Tibial artery (tissue), 4 donors: ENCODE results near the gene ZFYVE19.

Experiments used
- DNase-seq, 2 donors: peaks; one replicate each; pipeline ENCODE4 v3.0.0-alpha.2; 2019
- H3K27ac ChIP-seq, 2 donors: fragments of 200-600 bp; sonication (generic) in 1 of 2; 1 replicate in 1 of 2; 2 replicates in 1 of 2; pipeline ENCODE4 v1.5.1; 2018 to 2019; ENCODE audit warnings: mild to moderate bottlenecking in 1 of 2
- H3K27me3 ChIP-seq, 2 donors: fragments of 200-600 bp; sonication (generic) in 1 of 2; one replicate each; pipeline versions ENCODE4 v1.5.1 to v1.6.0; 2016 to 2019
- H3K36me3 ChIP-seq, 3 donors: fragments of 200-600 bp; sonication (generic) in 2 of 3; one replicate each; pipeline ENCODE4 v1.5.1; 2016 to 2019; ENCODE audit warnings: mild to moderate bottlenecking in 2 of 3
- H3K4me1 ChIP-seq, 4 donors: fragments of 200-600 bp; sonication (generic) in 2 of 4; 1 replicate in 3 of 4; 2 replicates in 1 of 4; pipeline ENCODE4 v1.5.1; 2016 to 2019
- H3K4me3 ChIP-seq, 2 donors: fragments of 200-600 bp; sonication (generic) in 1 of 2; 1 replicate in 1 of 2; 2 replicates in 1 of 2; pipeline ENCODE4 v1.5.1; 2018 to 2019; ENCODE audit warnings: mild to moderate bottlenecking in 2 of 2
- H3K9me3 ChIP-seq, 3 donors: fragments of 200-600 bp; sonication (generic) in 1 of 3; one replicate each; pipeline ENCODE4 v1.5.1; 2016 to 2019
- CTCF ChIP-seq, 2 experiments: fragments of 200-600 bp in 1 of 2; fragments of 450-650 bp in 1 of 2; IDR thresholded peaks; one replicate each; pipeline ENCODE4 v1.5.1; 2017 to 2019; ENCODE audit warnings: antibody characterized with exemption in 2 of 2, mild to moderate bottlenecking in 1 of 2, moderate library complexity in 1 of 2
- intact Hi-C: fragments of 100-400 bp; cut with DNase I; formaldehyde crosslinking; loops from one replicate; pipeline ENCODE4 v1.15.0; 2023; ENCODE audit warnings: low total_unique reads

Gene ZFYVE19

GRCh38 chr15:40829115-40829514 is 22.2 kb downstream of the ZFYVE19 start:
- Histone ChIP-seq H3K36me3 (no peaks in the 10 kb centered on the region), H3K4me1 (no peaks in the 10 kb centered on the region), H3K27ac (no peak overlapping the region), H3K27me3 (peaks cover 0 to 6% of the 10 kb centered on the region in 2 donors), H3K9me3 (no peaks in the 10 kb centered on the region), H3K4me3 (no peak overlapping the region)
- intact Hi-C loops, result no loop called here
- DNase-seq, result no peak
- TF ChIP-seq CTCF (IDR thresholded peaks at IDR 0.05), result no peak

- Histone ChIP-seq H3K4me3 (no peak overlapping the region), H3K27me3 (peaks cover 0 to 3% of the 10 kb centered on the region in 2 donors), H3K9me3 (no peaks in the 10 kb centered on the region), H3K36me3 (no peaks in the 10 kb centered on the region), H3K27ac (no peak overlapping the region), H3K4me1 (no peaks in the 10 kb centered on the region)
- DNase-seq, result no peak
- no peak for TF ChIP-seq CTCF (IDR thresholded peaks at IDR 0.05)
- intact Hi-C loops, result no loop called here
Observed at GRCh38 chr15:40830884-40831283, 24.0 kb downstream of the ZFYVE19 start.

GRCh38 chr15:40831861-40832260 is 25.0 kb downstream of the ZFYVE19 start:
- H3K4me3 ChIP-seq, result no peak overlapping the region
- no peaks in the 10 kb centered on the region for H3K36me3 ChIP-seq
- no peaks in the 10 kb centered on the region for H3K4me1 ChIP-seq
- H3K9me3 ChIP-seq, result no peaks in the 10 kb centered on the region
- no peak overlapping the region for H3K27ac ChIP-seq
- TF ChIP-seq CTCF (IDR thresholded peaks at IDR 0.05), result no peak
- intact Hi-C loops, result no loop called here
- peaks cover 0 to 3% of the 10 kb centered on the region in 2 donors for H3K27me3 ChIP-seq
- no peak for DNase-seq

GRCh38 chr15:40832903-40833302 is 26.0 kb downstream of the ZFYVE19 start:
- Histone ChIP-seq H3K4me1 (no peaks in the 10 kb centered on the region), H3K4me3 (no peak overlapping the region), H3K27me3 (no peaks in the 10 kb centered on the region), H3K9me3 (no peaks in the 10 kb centered on the region), H3K27ac (no peak overlapping the region), H3K36me3 (no peaks in the 10 kb centered on the region)
- intact Hi-C loops, result no loop called here
- no peak for DNase-seq
- no peak for TF ChIP-seq CTCF (IDR thresholded peaks at IDR 0.05)

- H3K27ac ChIP-seq, result no peak overlapping the region
- no peak for DNase-seq
- intact Hi-C loops, result no loop called here
- H3K4me3 ChIP-seq, result no peak overlapping the region
- no peak for TF ChIP-seq CTCF (IDR thresholded peaks at IDR 0.05)
- no peaks in the 10 kb centered on the region for H3K4me1 ChIP-seq
- no peaks in the 10 kb centered on the region for H3K36me3 ChIP-seq
- H3K9me3 ChIP-seq, result no peaks in the 10 kb centered on the region
- H3K27me3 ChIP-seq, result peaks cover 0 to 2% of the 10 kb centered on the region in 2 donors
Observed at GRCh38 chr15:40836020-40836419, 29.1 kb downstream of the ZFYVE19 start.

- peaks cover 0 to 11% (median 3%) of the 10 kb centered on the region in 4 donors for H3K4me1 ChIP-seq
- DNase-seq, result no peak
- H3K36me3 ChIP-seq, result no peaks in the 10 kb centered on the region
- no peak overlapping the region for H3K27ac ChIP-seq
- TF ChIP-seq CTCF (IDR thresholded peaks at IDR 0.05), result no peak
- no peaks in the 10 kb centered on the region for H3K9me3 ChIP-seq
- intact Hi-C loops, result no loop called here
- no peak overlapping the region for H3K4me3 ChIP-seq
- H3K27me3 ChIP-seq, result peaks cover 0 to 13% of the 10 kb centered on the region in 2 donors
Observed at GRCh38 chr15:40838756-40839155, 31.9 kb downstream of the ZFYVE19 start.
